ENCODE measurements around the gene TMEM151B.
"Not testable (repeated sequence)": the region's sequence is repeated elsewhere in the genome, so short reads cannot be mapped to it uniquely, and the experiment has no call there.

The TMEM151B gene

DNA sequence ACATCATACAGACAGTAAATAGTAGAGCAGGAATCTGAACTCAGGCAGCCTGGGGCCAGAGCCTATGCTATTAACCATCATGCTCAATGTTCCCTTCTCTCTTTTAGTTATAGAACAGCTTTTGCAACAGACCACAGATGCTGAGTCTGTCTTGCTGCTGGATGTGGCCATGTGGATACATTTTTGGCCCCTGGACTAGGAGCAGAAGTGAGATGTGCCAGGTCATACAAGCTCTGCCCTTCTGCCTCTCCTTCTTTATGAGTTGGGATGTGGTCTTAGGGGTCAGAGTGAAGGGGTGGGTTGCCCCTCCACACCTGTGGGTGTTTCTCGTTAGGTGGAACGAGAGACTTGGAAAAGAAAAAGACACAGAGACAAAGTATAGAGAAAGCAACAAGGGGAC, 57.5 kb downstream of the TMEM151B start:
- TF ChIP-seq, protein P1, sequence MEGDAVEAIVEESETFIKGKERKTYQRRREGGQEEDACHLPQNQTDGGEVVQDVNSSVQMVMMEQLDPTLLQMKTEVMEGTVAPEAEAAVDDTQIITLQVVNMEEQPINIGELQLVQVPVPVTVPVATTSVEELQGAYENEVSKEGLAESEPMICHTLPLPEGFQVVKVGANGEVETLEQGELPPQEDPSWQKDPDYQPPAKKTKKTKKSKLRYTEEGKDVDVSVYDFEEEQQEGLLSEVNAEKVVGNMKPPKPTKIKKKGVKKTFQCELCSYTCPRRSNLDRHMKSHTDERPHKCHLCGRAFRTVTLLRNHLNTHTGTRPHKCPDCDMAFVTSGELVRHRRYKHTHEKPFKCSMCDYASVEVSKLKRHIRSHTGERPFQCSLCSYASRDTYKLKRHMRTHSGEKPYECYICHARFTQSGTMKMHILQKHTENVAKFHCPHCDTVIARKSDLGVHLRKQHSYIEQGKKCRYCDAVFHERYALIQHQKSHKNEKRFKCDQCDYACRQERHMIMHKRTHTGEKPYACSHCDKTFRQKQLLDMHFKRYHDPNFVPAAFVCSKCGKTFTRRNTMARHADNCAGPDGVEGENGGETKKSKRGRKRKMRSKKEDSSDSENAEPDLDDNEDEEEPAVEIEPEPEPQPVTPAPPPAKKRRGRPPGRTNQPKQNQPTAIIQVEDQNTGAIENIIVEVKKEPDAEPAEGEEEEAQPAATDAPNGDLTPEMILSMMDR (conservative IDR thresholded peaks at IDR 0.05), result no peak
- no peak for TF ChIP-seq ZFX (IDR thresholded peaks at IDR 0.05)
- H3K27ac ChIP-seq, result no peak overlapping the region

DNA sequence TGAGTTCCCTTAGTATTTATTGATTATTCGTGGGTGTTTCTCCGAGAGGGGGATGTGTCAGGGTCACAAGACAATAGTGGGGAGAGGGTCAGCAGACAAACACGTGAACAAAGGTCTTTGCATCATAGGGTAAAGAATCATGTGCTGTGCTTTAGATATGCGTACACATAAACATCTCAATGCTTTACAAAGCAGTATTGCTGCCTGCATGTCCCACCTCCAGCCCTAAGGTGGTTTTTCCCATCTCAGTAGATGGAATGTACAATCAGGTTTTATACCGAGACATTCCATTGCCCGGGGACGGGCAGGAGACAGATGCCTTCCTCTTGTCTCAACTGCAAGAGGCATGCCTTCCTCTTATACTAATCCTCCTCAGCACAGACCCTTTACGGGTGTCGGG, 58.0 kb downstream of the TMEM151B start:
- H3K27ac ChIP-seq, result not testable (repeated sequence)

DNA sequence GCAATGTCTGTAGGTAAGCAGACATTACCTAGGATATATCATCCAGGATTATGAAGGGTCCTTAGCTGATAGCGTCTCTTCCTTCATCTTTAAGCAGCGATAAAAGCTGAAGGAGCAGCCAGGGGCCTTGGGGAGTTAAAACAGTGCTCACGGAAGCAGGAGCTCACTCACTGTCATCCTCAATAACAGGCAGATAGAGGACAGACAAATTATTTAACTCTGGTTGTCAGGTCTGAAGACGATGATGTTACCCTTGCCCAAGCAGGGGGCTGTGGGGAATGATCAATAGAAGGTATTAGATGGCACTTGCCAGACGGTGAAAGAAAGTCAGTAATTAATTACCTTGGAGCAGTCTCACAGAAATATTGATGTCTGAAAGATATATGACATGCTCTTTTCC, 59.6 kb downstream of the TMEM151B start:
- no peak for TF ChIP-seq ZFX (IDR thresholded peaks at IDR 0.05)
- TF ChIP-seq, protein P1 (conservative IDR thresholded peaks at IDR 0.05), result no peak
- H3K27ac ChIP-seq, result no peak overlapping the region

DNA sequence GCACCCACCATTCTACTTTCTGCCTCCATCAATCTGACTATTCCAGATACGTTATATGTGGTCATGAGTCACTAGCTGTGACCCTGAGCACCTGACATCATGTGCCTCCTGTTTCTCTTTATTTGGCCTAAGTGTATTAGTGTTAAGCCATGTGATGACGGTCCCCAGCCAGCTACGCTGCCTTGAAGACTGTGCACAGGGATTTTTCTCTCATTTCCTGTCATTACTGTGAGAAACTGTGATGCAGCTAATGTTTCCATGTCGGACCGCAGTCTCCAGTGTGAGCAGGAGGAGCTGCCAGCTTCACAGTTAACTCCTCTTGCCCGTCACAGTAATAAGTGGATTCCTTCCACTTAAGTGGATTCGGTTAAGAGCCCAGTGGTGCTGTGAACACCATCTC, 62.3 kb downstream of the TMEM151B start:
- TF ChIP-seq, protein P1 (conservative IDR thresholded peaks at IDR 0.05), result no peak
- no peak for TF ChIP-seq ZFX (IDR thresholded peaks at IDR 0.05)
- H3K27ac ChIP-seq, result no peak overlapping the region

DNA sequence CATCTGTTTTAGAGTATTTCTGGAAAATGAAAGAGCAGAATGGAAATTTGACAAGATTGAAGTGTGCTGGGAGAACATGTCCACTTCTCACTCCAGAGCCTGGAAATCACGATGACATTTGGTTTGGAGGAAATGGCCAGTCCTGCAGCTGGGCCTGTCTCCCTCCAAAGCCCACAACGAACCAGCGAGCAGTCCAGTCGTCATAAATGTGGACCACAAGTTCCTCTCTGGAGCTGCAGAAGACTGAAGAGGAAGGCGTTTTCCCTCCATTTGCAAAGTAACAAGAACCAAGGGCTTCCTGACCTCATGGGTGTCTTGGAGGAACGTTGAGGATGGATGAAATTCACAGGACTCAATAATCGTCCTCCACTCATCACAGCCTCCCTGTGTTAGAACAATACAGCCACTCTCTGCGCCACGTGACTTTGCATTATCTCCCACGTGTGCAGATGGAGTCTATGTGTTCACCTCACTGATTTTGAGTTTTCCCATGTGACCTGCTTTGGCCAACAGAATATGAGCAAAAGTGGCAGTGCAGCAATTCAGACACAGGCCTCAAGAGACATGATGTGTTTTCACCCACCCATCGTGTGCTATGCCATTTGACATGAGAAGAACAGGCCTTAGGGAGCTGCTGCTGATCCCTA, 63.1 kb downstream of the TMEM151B start:
- no peak overlapping the region for H3K27ac ChIP-seq
- no peak for TF ChIP-seq ZFX (IDR thresholded peaks at IDR 0.05)
- TF ChIP-seq, protein P1 (conservative IDR thresholded peaks at IDR 0.05), result no peak

DNA sequence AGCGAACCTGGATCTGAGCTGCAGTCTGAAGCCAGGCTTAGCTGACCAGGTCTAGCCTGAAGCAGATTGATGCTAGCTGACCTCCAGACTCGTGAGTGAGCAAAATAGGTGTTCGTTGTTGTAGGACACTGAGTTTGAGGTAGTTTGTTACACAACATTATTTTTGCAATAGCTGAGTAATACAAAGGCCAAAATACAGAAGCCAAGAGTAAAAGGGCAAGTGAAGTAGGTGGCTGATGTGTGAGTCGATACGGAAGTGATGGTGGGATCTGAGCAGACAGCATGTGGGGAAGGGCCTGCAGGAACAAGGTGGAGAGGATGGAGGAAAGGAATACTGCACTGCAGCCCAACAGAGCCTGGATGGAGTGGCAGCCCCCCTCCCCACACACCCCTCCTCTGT, 63.7 kb downstream of the TMEM151B start:
- H3K27ac ChIP-seq, result no peak overlapping the region
- no peak for TF ChIP-seq ZFX (IDR thresholded peaks at IDR 0.05)
- TF ChIP-seq, protein P1 (conservative IDR thresholded peaks at IDR 0.05), result no peak

DNA sequence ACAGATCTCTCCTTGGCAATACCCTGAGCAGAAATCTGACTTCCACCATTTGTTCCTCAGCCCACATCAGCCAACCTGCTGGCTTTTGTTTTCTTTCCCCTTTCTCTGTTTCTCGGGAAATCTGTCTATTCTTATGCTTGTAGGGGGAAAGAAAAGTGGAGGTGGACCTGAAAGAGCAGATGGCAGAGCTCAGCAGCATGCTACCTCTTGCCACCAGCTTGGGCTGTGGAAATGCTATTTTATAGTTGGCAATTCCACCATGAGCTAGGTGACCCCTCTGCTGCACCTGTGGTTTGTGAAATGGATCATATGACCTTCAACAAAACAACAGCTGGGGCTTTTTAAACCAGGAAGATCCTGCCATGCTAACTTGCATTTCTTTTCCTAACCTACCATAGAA, 65.4 kb downstream of the TMEM151B start:
- TF ChIP-seq, protein P1 (conservative IDR thresholded peaks at IDR 0.05), result no peak
- no peak for TF ChIP-seq ZFX (IDR thresholded peaks at IDR 0.05)
- no peak overlapping the region for H3K27ac ChIP-seq
